ENCODE results near the gene DNAJC4. TPM values are rescaled to one million over a fixed set of nuclear protein-coding genes. Genes with fewer than 3 reads are reported as not detected.
A peak's percentile ranks its signal among the peaks of the same experiment; 100 is the strongest.

The DNAJC4 gene
- total RNA-seq, 1 experiment from 2014 or later = 24.2 TPM

GRCh38 chr11:64181506-64182411 is 48.6 kb upstream of the DNAJC4 start:
- no peak overlapping the region for H3K4me2 ChIP-seq (ENCODE audit: insufficient read depth, insufficient read length, low read length)
- H3K27ac ChIP-seq (ENCODE audit: insufficient read length, low read depth, low read length) = no peak overlapping the region
- H2BK120ac ChIP-seq (ENCODE audit: low read depth, low read length, poor library complexity, severe bottlenecking) = no peak overlapping the region
- no peak overlapping the region for H3K18ac ChIP-seq (ENCODE audit: insufficient read length, low read depth, low read length)
- peak; percentile 89 for DNase-seq
- Mint-ChIP-seq H3K4me3 (peak overlapping the region; percentile 6 to 60; a peak in 4 of 5 replicates), H3K27me3 (ENCODE audit: low read depth) (no peaks in the 10 kb centered on the region; the same call in 1 of the 2 replicates), H3K36me3 (ENCODE audit: insufficient read depth in 1 of 3, low read depth in 3 of 3) (peaks cover 18 to 31% (median 26%) of the 10 kb centered on the region in 3 experiments), H3K9me3 (peaks cover 0 to 2% of the 10 kb centered on the region in 2 experiments; a peak in 2 of 5 replicates), H3K27ac (peak overlapping the region in 1 of 3 experiments; percentile 66; a peak in 2 of 7 replicates), H3K4me1 (peaks cover 24 to 26% of the 10 kb centered on the region in 2 experiments)
- H2AK5ac ChIP-seq (ENCODE audit: insufficient read length, low read length) = no peak overlapping the region
- no peak for TF ChIP-seq CTCF (conservative IDR thresholded peaks at IDR 0.05)
- H3K79me2 ChIP-seq (ENCODE audit: insufficient read depth, low read length) = no peaks in the 10 kb centered on the region
- no peak overlapping the region for H3K23ac ChIP-seq (ENCODE audit: insufficient read length, low read depth, low read length)
- no peak overlapping the region for H2BK20ac ChIP-seq (ENCODE audit: low read depth, low read length, poor library complexity, severe bottlenecking)
- no peak overlapping the region for H2BK15ac ChIP-seq (ENCODE audit: low read depth, low read length)
- H3K9me3 ChIP-seq (ENCODE audit: control insufficient read depth, low read depth, low read length) = no peaks in the 10 kb centered on the region
- no peaks in the 10 kb centered on the region; the same call in 1 of the 2 replicates for H3K27me3 ChIP-seq (ENCODE audit: insufficient read depth, low read length)
- no peak overlapping the region for H3T11ph ChIP-seq (ENCODE audit: low read length)
- H3K4ac ChIP-seq (ENCODE audit: low read depth, low read length) = no peak overlapping the region
- H4K8ac ChIP-seq (replicated peaks; ENCODE audit: insufficient read length, low read depth, low read length) = no peak overlapping the region
- H3K56ac ChIP-seq (ENCODE audit: insufficient read length, low read depth, low read length) = no peak overlapping the region
- H3K79me1 ChIP-seq (ENCODE audit: insufficient read depth, low read depth, low read length, poor library complexity, severe bottlenecking) = no peaks in the 10 kb centered on the region
- no peak overlapping the region for H2BK12ac ChIP-seq (ENCODE audit: insufficient read length, low read depth, low read length)
- no peak overlapping the region for H3K14ac ChIP-seq (ENCODE audit: insufficient read depth, low read length)
- peaks cover 4% of the 10 kb centered on the region; the same call in 1 of the 2 replicates for H3K4me1 ChIP-seq (ENCODE audit: insufficient read depth, low read length)
- no peak overlapping the region for H3K9ac ChIP-seq (ENCODE audit: extremely low read depth, insufficient read length, low read length)
- no CpG with 5 or more reads among the region's 17 CpGs for WGBS (ENCODE audit: extremely low coverage, insufficient read length, low lambda C conversion rate)
- no peak overlapping the region for H2BK5ac ChIP-seq (ENCODE audit: insufficient read length, low read length)
- peaks cover 8% of the 10 kb centered on the region for H3K23me2 ChIP-seq (ENCODE audit: insufficient read length, low read depth, low read length, poor library complexity, severe bottlenecking)
- H4K5ac ChIP-seq (ENCODE audit: insufficient read length, low read depth, low read length) = no peak overlapping the region
- peaks cover 3% of the 10 kb centered on the region for H4K20me1 ChIP-seq (ENCODE audit: control insufficient read depth, insufficient read depth, insufficient read length)
- H4K91ac ChIP-seq (ENCODE audit: insufficient read length, low read depth, low read length) = no peak overlapping the region
- no peak overlapping the region for H2AFZ ChIP-seq (ENCODE audit: low read length)

Data from H9 (cell line).